Esophagus muscularis mucosa (tissue), 4 donors: ENCODE measurements around the gene ZNF14. TPM values are rescaled to one million over a fixed set of nuclear protein-coding genes. Genes with fewer than 3 reads are reported as not detected.
A peak's percentile ranks its signal among the peaks of the same experiment; 100 is the strongest.

ENCODE experiments used
- DNase-seq: peaks from one replicate; pipeline ENCODE4 v3.0.0-alpha.2; 2017; ENCODE audit errors: extremely low spot score
- H3K27ac ChIP-seq, 4 donors: fragments of 200-600 bp; sonication (generic); replicated peaks in 1 of 4; 1 replicate in 3 of 4; 2 replicates in 1 of 4; pipeline ENCODE4 v1.5.1; 2016 to 2019; ENCODE audit warnings: mild to moderate bottlenecking in 1 of 4
- H3K27me3 ChIP-seq, 4 donors: fragments of 200-600 bp; sonication (generic); one replicate each; pipeline versions ENCODE4 v1.5.1 to v1.6.0; 2016 to 2019
- H3K36me3 ChIP-seq, 4 donors: fragments of 200-600 bp; sonication (generic); one replicate each; pipeline ENCODE4 v1.5.1; 2016 to 2019
- H3K4me1 ChIP-seq, 4 donors: fragments of 200-600 bp; sonication (generic); one replicate each; pipeline ENCODE4 v1.5.1; 2016 to 2019
- H3K4me3 ChIP-seq, 4 donors: fragments of 200-600 bp; sonication (generic); 1 replicate in 2 of 4; 2 replicates in 2 of 4; pipeline ENCODE4 v1.5.1; 2016 to 2019; ENCODE audit warnings: mild to moderate bottlenecking in 4 of 4, moderate library complexity in 1 of 4
- H3K9me3 ChIP-seq, 4 donors: fragments of 200-600 bp; sonication (generic); 1 replicate in 3 of 4; 2 replicates in 1 of 4; pipeline ENCODE4 v1.5.1; 2016 to 2019
- CTCF ChIP-seq, 3 experiments: fragments of 200-600 bp in 2 of 3; fragments of 450-650 bp in 1 of 3; sonication (generic) in 2 of 3; IDR thresholded peaks; one replicate each; pipeline ENCODE4 v1.5.1; 2017 to 2019; ENCODE audit warnings: antibody characterized with exemption in 3 of 3, mild to moderate bottlenecking in 2 of 3, moderate library complexity in 1 of 3
- EP300 ChIP-seq: sonication (generic); formaldehyde crosslinking; IDR thresholded peaks from one replicate; pipeline ENCODE4 v1.6.1; 2017; ENCODE audit warnings: antibody characterized with exemption
- POLR2A ChIP-seq: fragments of 450-650 bp; IDR thresholded peaks from one replicate; pipeline ENCODE4 v1.6.1; 2017; ENCODE audit warnings: antibody characterized with exemption, moderate library complexity, mild to moderate bottlenecking, low read depth
- POLR2AphosphoS5 ChIP-seq, 2 donors: sonication (generic); formaldehyde crosslinking; IDR thresholded peaks; one replicate each; pipeline ENCODE4 v1.6.1; 2017; ENCODE audit warnings: antibody characterized with exemption in 2 of 2
- WGBS: methylation state at CpG from one replicate; pipeline ENCODE4 v1.1.5; 2018; 5-methylcytosine and 5-hydroxymethylcytosine counted together
- intact Hi-C: fragments of 100-400 bp; cut with DNase I; formaldehyde crosslinking; loops from one replicate; pipeline ENCODE4 v1.15.1; 2023
- small RNA-seq, 3 donors: library from RNA; depleted of rRNA; stranded (forward); fragments of <200 nt; gene quantifications; one replicate each; pipeline ENCODE3, GENCODE V24; 2016
- total RNA-seq, 4 donors: library from RNA; depleted of rRNA; stranded (reverse); fragments of >200 nt; gene quantifications; one replicate each; pipeline versions ENCODE4 v1.1.0 to v1.2.1, GENCODE V29; 2016

Gene ZNF14
- total RNA-seq, 4 donors from 2014 or later: 5.1 to 7.9 (median 6.2) TPM

GRCh38 chr19:19662871-19663255 is 70.0 kb downstream of the ZNF14 start:
- Histone ChIP-seq H3K27me3 (no peaks in the 10 kb centered on the region), H3K4me1 (peaks cover 21 to 37% (median 28%) of the 10 kb centered on the region in 4 donors), H3K36me3 (peaks cover 16 to 25% (median 22%) of the 10 kb centered on the region in 4 donors), H3K9me3 (no peaks in the 10 kb centered on the region), H3K27ac (peak overlapping the region; percentile 87 to 95 (median 92)), H3K4me3 (peak overlapping the region; percentile 73 to 99 (median 94))
- WGBS: 20% methylated on average over 6 of the region's 17 CpGs
- TF ChIP-seq EP300 (no peak), CTCF (IDR thresholded peaks at IDR 0.05) (no peak), POLR2AphosphoS5 (IDR thresholded peaks at IDR 0.05) (no peak), POLR2A (no peak)
- DNase-seq: no peak
- intact Hi-C loops: loop anchor here (5.0 to 10.0 kb wide), 2 partner anchors 114 to 242 kb away; partner anchors contain the start of gene ZNF93

- TF ChIP-seq EP300 (no peak), POLR2A (no peak), POLR2AphosphoS5 (IDR thresholded peaks at IDR 0.05) (no peak), CTCF (IDR thresholded peaks at IDR 0.05) (no peak)
- Histone ChIP-seq H3K4me3 (peak overlapping the region; percentile 73 to 99 (median 94)), H3K27ac (peak overlapping the region in 1 of 4 donors; percentile 95), H3K9me3 (no peaks in the 10 kb centered on the region), H3K36me3 (peaks cover 16 to 30% (median 28%) of the 10 kb centered on the region in 4 donors), H3K27me3 (no peaks in the 10 kb centered on the region), H3K4me1 (peaks cover 21 to 36% (median 28%) of the 10 kb centered on the region in 4 donors)
- intact Hi-C loops: loop anchor here (5.0 to 10.0 kb wide), 2 partner anchors 115 to 242 kb away; partner anchors contain the start of gene ZNF93
- no peak for DNase-seq
- 71% methylated on average over 8 of the region's 8 CpGs for WGBS
These were observed 70.6 kb downstream of the ZNF14 start for GRCh38 chr19:19662344-19662743.

- no peak overlapping the region for H3K4me3 ChIP-seq
- no peak for TF ChIP-seq POLR2AphosphoS5 (IDR thresholded peaks at IDR 0.05)
- TF ChIP-seq POLR2A: no peak
- TF ChIP-seq EP300: no peak
- TF ChIP-seq CTCF (IDR thresholded peaks at IDR 0.05): no peak
- H3K27me3 ChIP-seq: no peaks in the 10 kb centered on the region
- H3K27ac ChIP-seq: no peak overlapping the region
- H3K4me1 ChIP-seq: peaks cover 21 to 36% (median 28%) of the 10 kb centered on the region in 4 donors
- WGBS: 75% methylated on average over 18 of the region's 18 CpGs
- no peak for DNase-seq
- H3K9me3 ChIP-seq: no peaks in the 10 kb centered on the region
- intact Hi-C loops: loop anchor here (5.0 to 10.0 kb wide), 2 partner anchors 116 to 243 kb away; partner anchors contain the start of gene ZNF93
- H3K36me3 ChIP-seq: peaks cover 22 to 36% (median 33%) of the 10 kb centered on the region in 4 donors
These were observed 71.1 kb downstream of the ZNF14 start for GRCh38 chr19:19661675-19662251.

GRCh38 chr19:19661141-19661674 is 71.7 kb downstream of the ZNF14 start:
- intact Hi-C loops: loop anchor here (5.0 to 10.0 kb wide), 2 partner anchors 116 to 244 kb away; partner anchors contain the start of gene ZNF93
- no peak for TF ChIP-seq EP300

More at GRCh38 chr19:19661141-19661674, 71.7 kb downstream of the ZNF14 start:
- H3K36me3 ChIP-seq: peaks cover 27 to 42% (median 39%) of the 10 kb centered on the region in 4 donors
- 82% methylated on average over 10 of the region's 10 CpGs for WGBS
- peaks cover 21 to 36% (median 28%) of the 10 kb centered on the region in 4 donors for H3K4me1 ChIP-seq
- H3K27me3 ChIP-seq: no peaks in the 10 kb centered on the region
- no peak overlapping the region for H3K4me3 ChIP-seq
- no peak for DNase-seq
- no peak overlapping the region for H3K27ac ChIP-seq
- H3K9me3 ChIP-seq: no peaks in the 10 kb centered on the region

Small RNAs within 50 kb of the gene (small RNA-seq; reads per million reads assigned to genes)
- gene AC011458.2 (0 reads per million in 3 donors), gene AC011477.5 (0 reads per million in 3 donors)

Other genes starting within 250 kb of the ZNF14 start
- 1 to 10 TPM in 3 of 4 donors, under 1 TPM in 1; 0.33 to 3.7 (median 1.5) TPM for gene TSSK6, start 217.6 kb downstream of the ZNF14 start, total RNA-seq
- gene NDUFA13, start 216.9 kb downstream of the ZNF14 start, total RNA-seq: 100 to 1,000 TPM in 2 of 4 donors, 10 to 100 TPM in 2; 75.0 to 186 (median 141) TPM
- gene YJEFN3, start 204.2 kb downstream of the ZNF14 start, total RNA-seq: 1 to 10 TPM; 1.2 to 3.3 (median 2.8) TPM
- gene CILP2, start 194.8 kb downstream of the ZNF14 start, total RNA-seq: under 1 TPM; 0.13 to 0.52 (median 0.29) TPM
- 1 to 10 TPM in 1 of 4 donors, under 1 TPM in 2, not detected in 1; 0.66 to 3.7 (median 0.98) TPM for gene PBX4, start 114.4 kb downstream of the ZNF14 start, total RNA-seq
- gene LPAR2, start 104.9 kb downstream of the ZNF14 start, total RNA-seq: 1 to 10 TPM in 2 of 4 donors, under 1 TPM in 2; 0.69 to 2.7 (median 1.0) TPM
- gene GMIP, start 89.5 kb downstream of the ZNF14 start, total RNA-seq: 10 to 100 TPM in 1 of 4 donors, 1 to 10 TPM in 3; 6.9 to 15.9 (median 7.5) TPM
- 100 to 1,000 TPM in 1 of 4 donors, 10 to 100 TPM in 3; 59.3 to 104 (median 81.7) TPM for gene ATP13A1, start 69.4 kb downstream of the ZNF14 start, total RNA-seq
- 1 to 10 TPM; 4.5 to 7.1 (median 5.7) TPM for gene ZNF101, start 64.3 kb downstream of the ZNF14 start, total RNA-seq
- 10 to 100 TPM; 18.5 to 24.1 (median 20.6) TPM for gene ZNF506, start 88.6 kb upstream of the ZNF14 start, total RNA-seq
- gene ZNF253, start 132.8 kb upstream of the ZNF14 start, total RNA-seq: 1 to 10 TPM; 5.1 to 7.1 (median 6.1) TPM
- 1 to 10 TPM; 1.2 to 4.1 (median 2.1) TPM for gene ZNF93, start 167.8 kb upstream of the ZNF14 start, total RNA-seq